HG03095 (cell line): ENCODE results near the gene UST.
"Not testable (repeated sequence)": the region's sequence is repeated elsewhere in the genome, so short reads cannot be mapped to it uniquely, and the experiment has no call there.

Experiments used
- ATAC-seq: cut with Tn5 transposase; IDR thresholded peaks from one replicate; pipeline ENCODE4 v1.9.1; 2021; ENCODE audit warnings: moderate library complexity; ENCODE audit not compliant: unreplicated experiment

Gene UST

GRCh38 chr6:148764259-148765020 lies 17.6 kb downstream of the UST start:
- ATAC-seq = not testable (repeated sequence)

- ATAC-seq = no peak
Measured at GRCh38 chr6:148765898-148766808, 19.3 kb downstream of the UST start.

- ATAC-seq = no peak
Measured at GRCh38 chr6:148768646-148769270, 21.9 kb downstream of the UST start.

DNA sequence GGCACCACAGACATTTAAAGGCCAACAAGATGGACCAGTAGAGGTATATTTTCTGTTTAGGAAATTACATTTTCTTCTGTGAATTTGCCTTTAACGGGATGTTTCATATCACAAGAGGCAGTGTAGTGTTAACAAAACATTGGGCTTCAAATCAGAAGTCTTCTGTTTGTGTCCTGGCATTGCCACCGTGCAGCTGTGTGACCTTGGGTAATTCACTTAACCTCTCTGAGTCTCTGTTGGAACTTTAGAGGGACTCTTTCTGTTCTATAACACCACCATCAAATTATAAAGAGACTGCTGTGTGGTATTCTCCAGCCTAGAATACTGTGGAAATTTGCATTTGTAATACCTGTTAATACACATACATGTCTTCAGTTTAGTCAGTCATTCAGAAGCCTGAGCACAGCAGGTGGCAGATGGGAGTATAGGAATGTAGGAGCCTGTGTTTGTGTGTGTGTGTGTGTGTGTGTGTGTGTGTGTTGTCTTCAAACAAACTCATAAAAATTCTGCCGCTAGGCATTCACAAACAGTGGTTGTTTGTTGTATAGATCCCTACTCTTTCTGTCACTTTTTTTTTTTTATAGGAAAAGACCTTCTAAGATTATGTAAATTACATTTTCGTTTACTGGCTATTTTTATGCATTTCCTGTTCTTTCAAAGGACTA lies 22.6 kb downstream of the UST start:
- no peak for ATAC-seq

GRCh38 chr6:148770408-148771211 lies 23.8 kb downstream of the UST start:
- ATAC-seq = no peak

- ATAC-seq = no peak
Measured at GRCh38 chr6:148771212-148771601, 24.4 kb downstream of the UST start.

DNA sequence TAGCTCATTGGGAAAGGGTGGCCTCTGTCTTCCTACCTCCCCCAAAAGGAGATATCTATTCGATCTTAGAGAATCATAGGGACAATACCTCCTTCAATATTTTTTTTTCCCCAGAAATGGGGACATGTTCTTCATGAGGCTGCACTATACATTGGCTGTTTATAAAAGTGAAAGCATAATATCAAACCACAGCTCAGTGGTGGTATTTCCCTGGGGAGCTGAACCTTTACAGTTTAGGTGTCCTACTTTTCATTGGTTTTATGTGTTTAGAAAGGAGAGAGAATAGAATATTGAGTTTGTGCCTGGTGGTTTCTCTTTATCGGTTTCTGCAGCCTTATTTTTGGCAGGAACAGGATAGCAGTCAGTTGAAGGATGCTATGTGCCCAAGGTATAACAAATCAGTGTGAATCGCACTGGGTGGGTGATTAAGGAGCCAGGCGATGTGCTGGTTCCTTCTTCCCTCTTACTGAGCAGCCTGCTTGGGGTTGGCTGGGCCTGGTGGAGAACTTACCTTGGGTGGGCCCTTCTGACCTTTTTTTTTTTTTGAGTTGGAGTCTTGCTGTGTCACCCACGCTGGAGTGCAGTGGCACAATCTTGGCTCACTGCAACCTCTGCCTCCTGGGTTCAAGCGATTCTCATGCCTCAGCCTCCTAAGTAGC lies 25.2 kb downstream of the UST start:
- no peak for ATAC-seq

DNA sequence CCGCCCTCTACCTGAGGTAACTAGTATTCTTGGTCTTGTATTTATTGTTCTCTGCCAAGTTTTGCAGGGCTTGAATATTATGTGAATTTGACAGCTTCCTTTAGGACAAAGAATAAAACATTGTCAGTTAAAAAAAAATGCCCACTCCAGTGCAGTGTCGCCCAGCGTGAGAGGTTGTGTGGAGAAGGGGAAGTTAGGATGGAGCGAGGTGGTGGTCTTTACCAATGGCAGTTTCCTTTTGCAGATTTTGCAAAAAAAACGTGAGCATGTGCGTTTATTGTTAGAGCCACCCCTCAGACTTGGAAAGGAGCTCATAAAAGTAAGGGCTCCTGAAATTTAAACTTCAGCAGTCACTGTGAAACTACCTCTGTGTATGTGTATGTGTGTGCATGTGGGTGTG lies 28.3 kb downstream of the UST start:
- ATAC-seq = no peak

GRCh38 chr6:148776321-148777308 lies 29.8 kb downstream of the UST start:
- no peak for ATAC-seq

GRCh38 chr6:148779142-148779562 lies 32.3 kb downstream of the UST start:
- ATAC-seq = no peak

- not testable (repeated sequence) for ATAC-seq
Measured at GRCh38 chr6:148780423-148780822, 33.6 kb downstream of the UST start.

GRCh38 chr6:148780918-148781436 lies 34.1 kb downstream of the UST start:
- peak; percentile 95 for ATAC-seq

- ATAC-seq = no peak
Measured at GRCh38 chr6:148789948-148790347, 43.1 kb downstream of the UST start.

DNA sequence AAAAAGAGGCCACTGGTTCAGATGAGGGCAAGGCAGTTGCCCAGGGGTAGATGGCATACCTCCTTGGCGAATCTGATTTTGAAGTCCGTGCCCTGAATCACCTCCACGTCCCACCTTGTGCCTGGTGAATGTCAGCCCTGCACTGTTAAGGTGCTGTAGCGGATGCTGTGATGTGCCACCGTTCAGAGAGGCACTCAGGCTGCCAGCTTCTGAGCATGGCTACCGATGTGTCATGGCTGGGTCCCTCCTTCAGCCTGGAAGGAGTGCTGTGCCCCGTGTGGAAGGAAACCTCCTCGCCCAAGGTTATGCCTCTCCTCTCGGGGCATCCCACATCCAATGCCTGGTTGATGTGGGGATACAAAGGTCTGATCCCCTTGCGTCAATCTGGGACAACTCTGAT lies 43.6 kb downstream of the UST start:
- ATAC-seq = no peak

- no peak for ATAC-seq
Measured at GRCh38 chr6:148790817-148791216, 44.0 kb downstream of the UST start.

- ATAC-seq = no peak
Measured at GRCh38 chr6:148791372-148791771, 44.5 kb downstream of the UST start.

DNA sequence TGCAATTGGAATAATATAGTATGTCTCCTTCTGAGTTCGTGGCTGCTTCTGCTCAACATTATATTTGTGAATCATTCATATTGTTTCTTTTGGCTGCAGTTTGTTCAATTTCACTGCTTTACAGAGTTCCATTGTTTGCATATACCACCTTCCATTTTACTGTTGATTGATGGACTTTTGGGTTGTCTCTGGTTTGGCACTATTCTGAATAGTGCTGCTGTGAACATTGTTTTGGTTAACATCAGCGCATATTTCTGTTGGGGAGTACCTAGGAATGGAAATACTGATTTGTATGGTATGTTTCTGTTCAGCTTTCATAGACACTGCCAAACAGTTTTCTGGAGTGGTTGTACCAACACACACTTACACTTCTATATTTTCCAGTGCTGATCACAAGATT lies 46.9 kb downstream of the UST start:
- no peak for ATAC-seq

- ATAC-seq = no peak
Measured at GRCh38 chr6:148794797-148795196, 48.0 kb downstream of the UST start.
